HEK293 (cell line): ENCODE results near the gene NIPAL3.

Experiments used
- CTCF ChIA-PET: fragments of 350-600 bp; formaldehyde crosslinking; extraction: SDS; loops from one replicate; lab custom pipeline; 2021; ENCODE audit warnings: antibody characterized with exemption; lab: Yijun Ruan, JAX
- POLR2A ChIA-PET: fragments of 300-600 bp; formaldehyde crosslinking; extraction: SDS; loops from one replicate; lab custom pipeline; 2020; ENCODE audit warnings: antibody characterized with exemption, inconsistent platforms; lab: Yijun Ruan, JAX
- H3K27ac ChIP-seq: fragments of 200-500 bp; sonication (Bioruptor generic); 2 replicates; pipeline ENCODE4 v1.5.1; 2014; ENCODE audit warnings: low read depth, low read length, control low read depth, inconsistent platforms; ENCODE audit errors: extremely low read depth
- H3K36me3 ChIP-seq, 2 experiments: fragments of 200-500 bp in 1 of 2; sonication (Bioruptor generic) in 1 of 2; 1 replicate in 1 of 2; 2 replicates in 1 of 2; pipeline ENCODE4 v1.5.1; 2014 to 2017; ENCODE audit warnings: inconsistent platforms in 2 of 2, low read length in 2 of 2; ENCODE audit not compliant: control insufficient read depth in 2 of 2, insufficient read depth in 1 of 2
- H3K4me1 ChIP-seq: fragments of 200-500 bp; sonication (Bioruptor generic); 2 replicates; pipeline ENCODE4 v1.5.1; 2014; ENCODE audit warnings: mild to moderate bottlenecking, low read length, inconsistent platforms; ENCODE audit not compliant: control insufficient read depth, insufficient read depth
- H3K4me3 ChIP-seq: 2 replicates; pipeline ENCODE4 v1.5.1; 2011; ENCODE audit warnings: low read depth, mild to moderate bottlenecking, control low read depth, low read length, moderate library complexity
- H3K9me3 ChIP-seq: fragments of 200-500 bp; sonication (Bioruptor generic); 2 replicates; pipeline ENCODE4 v1.5.1; 2014; ENCODE audit warnings: low read depth, low read length, inconsistent platforms; ENCODE audit not compliant: control insufficient read depth, insufficient read depth
- AEBP2 ChIP-seq: fragments of 450-650 bp; formaldehyde crosslinking; IDR thresholded peaks from 2 replicates; pipeline ENCODE4 v1.5.1; 2016; ENCODE audit warnings: missing biosample characterization, missing genetic modification characterization, borderline replicate concordance
- GLIS2 ChIP-seq: fragments of 450-650 bp; formaldehyde crosslinking; IDR thresholded peaks from 2 replicates; pipeline ENCODE4 v1.5.1; 2016; ENCODE audit warnings: missing biosample characterization, missing genetic modification characterization
- INSM2 ChIP-seq: fragments of 450-650 bp; formaldehyde crosslinking; IDR thresholded peaks from 2 replicates; pipeline ENCODE4 v1.5.1; 2016; ENCODE audit warnings: missing biosample characterization, missing genetic modification characterization
- KLF10 ChIP-seq: fragments of 450-650 bp; IDR thresholded peaks from 2 replicates; pipeline ENCODE4 v1.5.1; 2018; ENCODE audit warnings: missing biosample characterization, mild to moderate bottlenecking, missing genetic modification characterization
- MYNN ChIP-seq: fragments of 450-650 bp; formaldehyde crosslinking; IDR thresholded peaks from 2 replicates; pipeline ENCODE4 v1.5.1; 2016; ENCODE audit warnings: missing biosample characterization, missing genetic modification characterization, borderline replicate concordance
- SP2 ChIP-seq: fragments of 450-650 bp; formaldehyde crosslinking; IDR thresholded peaks from 2 replicates; pipeline ENCODE4 v1.5.1; 2016; ENCODE audit warnings: missing biosample characterization, missing genetic modification characterization
- SP3 ChIP-seq: fragments of 450-650 bp; formaldehyde crosslinking; IDR thresholded peaks from 2 replicates; pipeline ENCODE4 v1.5.1; 2016; ENCODE audit warnings: missing biosample characterization, missing genetic modification characterization
- SP7 ChIP-seq: fragments of 450-650 bp; formaldehyde crosslinking; IDR thresholded peaks from 2 replicates; pipeline ENCODE4 v1.5.1; 2016; ENCODE audit warnings: missing biosample characterization, missing genetic modification characterization
- TSHZ1 ChIP-seq: fragments of 450-650 bp; formaldehyde crosslinking; IDR thresholded peaks from 2 replicates; pipeline ENCODE4 v1.5.1; 2016; ENCODE audit warnings: missing biosample characterization, missing genetic modification characterization, borderline replicate concordance
- ZBTB26 ChIP-seq: fragments of 450-650 bp; formaldehyde crosslinking; optimal IDR thresholded peaks from 2 replicates; pipeline ENCODE3; 2016; ENCODE audit warnings: missing biosample characterization, mild to moderate bottlenecking, missing genetic modification characterization
- ZBTB44 ChIP-seq: fragments of 450-650 bp; IDR thresholded peaks from 2 replicates; pipeline ENCODE4 v1.5.1; 2018; ENCODE audit warnings: missing biosample characterization, mild to moderate bottlenecking, missing genetic modification characterization
- ZNF335 ChIP-seq: fragments of 450-650 bp; formaldehyde crosslinking; conservative IDR thresholded peaks from 2 replicates; pipeline ENCODE4 v1.5.1; 2016; ENCODE audit warnings: missing biosample characterization, missing genetic modification characterization
- ZNF501 ChIP-seq: fragments of 450-650 bp; formaldehyde crosslinking; IDR thresholded peaks from 2 replicates; pipeline ENCODE4 v1.5.1; 2016; ENCODE audit warnings: missing biosample characterization, missing genetic modification characterization
- ZNF629 ChIP-seq: fragments of 450-650 bp; formaldehyde crosslinking; IDR thresholded peaks from 2 replicates; pipeline ENCODE4 v1.5.1; 2017; ENCODE audit warnings: missing biosample characterization, missing genetic modification characterization
- ZNF830 ChIP-seq: fragments of 450-650 bp; IDR thresholded peaks from 2 replicates; pipeline ENCODE4 v1.5.0; 2018; ENCODE audit warnings: missing biosample characterization, missing genetic modification characterization, low read depth, mild to moderate bottlenecking, moderate library complexity
- ZSCAN30 ChIP-seq: fragments of 450-650 bp; IDR thresholded peaks from 2 replicates; pipeline ENCODE4 v1.5.1; 2018; ENCODE audit warnings: missing biosample characterization, mild to moderate bottlenecking, missing genetic modification characterization, moderate library complexity

Gene NIPAL3

GRCh38 chr1:24502709-24503058 is 87.1 kb downstream of the NIPAL3 start, which contains the start of gene RCAN3:
TSS of gene RCAN3 (plus strand) at chr1:24502836. CDS start at chr1:24514373, 11,537 bp downstream.
- Histone ChIP-seq H3K36me3 (no peaks in the 10 kb centered on the region), H3K27ac (peak within 1 kb of the TSS; percentile 73), H3K4me1 (0 out of 2 replicates have a peak, but pooled peaks cover 3% of the 10 kb centered on the region), H3K9me3 (no peaks in the 10 kb centered on the region), H3K4me3 (peak within 1 kb of the TSS; percentile 80)
- ChIA-PET CTCF (interaction anchor here (1.3 to 2.3 kb wide), 3 partner anchors 10 to 301 kb away, joined by 4 to 11 read pairs (median 9); no protein-coding TSS in a partner anchor), POLR2A (interaction anchor here (0.6 to 1.9 kb wide), 13 partner anchors 8 to 242 kb away, joined by 3 to 9 read pairs (median 4); partner anchors contain the start of genes CLIC4 and NIPAL3)
- TF ChIP-seq ZBTB44 (tag by site-specific recombination), result 0 out of 2 replicates have a peak, but pooled peaks have one; percentile 21
- no peak for TF ChIP-seq MYNN (tag by site-specific recombination)
- no peak for TF ChIP-seq INSM2 (tag by site-specific recombination)
- TF ChIP-seq AEBP2 (tag by site-specific recombination), result no peak
- 0 out of 2 replicates have a peak, but pooled peaks have one; percentile 22 for TF ChIP-seq ZSCAN30
- TF ChIP-seq KLF10, result peak; percentile 25; the same call in 1 of the 2 replicates
- no peak for TF ChIP-seq ZNF501 (tag by site-specific recombination)
- no peak for TF ChIP-seq TSHZ1
- TF ChIP-seq ZNF830 (tag by site-specific recombination), result no peak

GRCh38 chr1:24503059-24503751 is 87.6 kb downstream of the NIPAL3 start:
- H3K4me1 ChIP-seq, result 0 out of 2 replicates have a peak, but pooled peaks cover 3% of the 10 kb centered on the region
- H3K36me3 ChIP-seq, result no peaks in the 10 kb centered on the region
- ChIA-PET POLR2A (interaction anchor here (0.6 to 1.9 kb wide), 11 partner anchors 8 to 206 kb away, joined by 3 to 9 read pairs (median 4); partner anchors contain the start of gene NIPAL3), CTCF (interaction anchor here (1.1 to 2.2 kb wide), 5 partner anchors 23 to 302 kb away, joined by 3 to 11 read pairs (median 5); partner anchors contain the start of gene NIPAL3)
- peak overlapping the region; percentile 21; the same call in 1 of the 2 replicates for H3K27ac ChIP-seq
- H3K4me3 ChIP-seq, result peak overlapping the region; percentile 80
- H3K9me3 ChIP-seq, result no peaks in the 10 kb centered on the region
- TF ChIP-seq ZNF335 (tag by site-specific recombination) (peak; percentile 74), ZNF629 (tag by site-specific recombination) (0 out of 2 replicates have a peak, but pooled peaks have one; percentile 15), SP7 (tag by site-specific recombination) (0 out of 2 replicates have a peak, but pooled peaks have one; percentile 20), GLIS2 (peak; percentile 49), ZBTB26 (peak; percentile 50), AEBP2 (tag by site-specific recombination) (no peak), SP3 (tag by site-specific recombination) (no peak), SP2 (no peak)
